HFFc6 (cell line): ENCODE data around the gene HNRNPA2B1. TPM values are rescaled to one million over a fixed set of nuclear protein-coding genes. Genes with fewer than 3 reads are reported as not detected.

Source experiments
- DNase-seq: peaks from one replicate; pipeline ENCODE4 v3.0.0-alpha.2; 2018
- H3K27ac Mint-ChIP-seq: 2 replicates; pipeline ENCODE4 v1.8.0; 2020; ENCODE audit warnings: mild to moderate bottlenecking, mixed read lengths
- H3K27me3 Mint-ChIP-seq: 2 replicates; pipeline ENCODE4 v1.8.0; 2021; ENCODE audit warnings: mild to moderate bottlenecking, moderate library complexity, mixed read lengths; ENCODE audit not compliant: insufficient read depth
- H3K36me3 Mint-ChIP-seq: 2 replicates; pipeline ENCODE4 v1.8.0; 2021; ENCODE audit warnings: low read depth, mixed read lengths
- H3K4me1 Mint-ChIP-seq: 2 replicates; pipeline ENCODE4 v1.8.0; 2020; ENCODE audit warnings: low read depth, mixed read lengths
- H3K4me3 Mint-ChIP-seq: 2 replicates; pipeline ENCODE4 v1.8.0; 2020; ENCODE audit warnings: mild to moderate bottlenecking, moderate library complexity, mixed read lengths
- H3K9me3 Mint-ChIP-seq: 2 replicates; pipeline ENCODE4 v1.8.0; 2020; ENCODE audit warnings: mild to moderate bottlenecking, mixed read lengths
- total RNA-seq, 6 experiments: library from RNA; stranded (reverse); fragmentation: NEBNext Ultra II Directional; extraction: Animal tissue kit (Norgen Biotek cat#: 25700); gene quantifications; 2 replicates in 1 of 6; 3 replicates in 5 of 6; pipeline ENCODE4 v1.2.3, GENCODE V29; 2021
- TF ChIP-seq, protein P1 (sequence below): fragments of 200-600 bp; sonication (generic); IDR thresholded peaks from 2 replicates; pipeline ENCODE4 v1.5.0; 2021; ENCODE audit warnings: antibody characterized with exemption, mild to moderate bottlenecking

HNRNPA2B1 gene
- total RNA-seq, 6 experiments from 2014 or later, result 403 to 643 (median 565) TPM

DNA sequence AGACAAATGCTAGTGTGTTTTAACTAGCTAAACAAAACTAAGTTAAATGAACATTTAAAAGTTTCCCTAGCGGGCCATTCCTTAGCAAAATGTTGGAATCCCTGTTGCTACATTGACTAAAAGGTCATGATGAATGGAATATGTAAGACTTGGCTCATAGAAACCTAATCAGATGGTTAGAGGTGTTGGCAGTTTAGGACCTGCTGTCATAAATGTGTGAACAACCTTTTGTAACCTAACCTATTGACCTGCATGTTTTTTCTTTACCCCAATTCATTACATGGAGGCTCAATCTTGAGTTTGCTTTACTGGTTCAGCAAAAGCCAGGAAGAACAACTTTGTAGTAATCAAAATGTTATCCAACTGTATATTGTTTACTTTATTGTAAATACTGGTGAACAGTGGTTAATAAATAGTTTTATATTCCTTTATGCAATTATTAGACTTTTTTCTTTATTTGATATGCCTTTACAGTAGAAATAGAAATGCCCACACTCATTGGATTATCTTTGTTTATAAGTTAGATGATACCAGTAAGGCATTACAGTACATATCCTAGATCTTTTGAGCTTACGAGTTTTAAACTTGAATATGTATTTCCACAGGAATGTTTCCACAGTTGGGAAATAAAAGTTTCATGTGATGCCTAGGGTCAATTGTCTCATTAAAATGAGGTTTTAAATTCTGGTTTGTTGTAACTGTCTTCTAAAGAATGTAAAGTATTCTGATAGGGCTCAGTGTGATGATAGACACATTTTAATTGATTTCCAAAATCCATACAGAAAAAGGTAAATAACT lies 12.6 kb upstream of the HNRNPA2B1 start:
- peaks cover 26% of the 10 kb centered on the region for H3K36me3 Mint-ChIP-seq
- no peaks in the 10 kb centered on the region; the same call in 1 of the 2 replicates for H3K27me3 Mint-ChIP-seq
- H3K27ac Mint-ChIP-seq, result no peak overlapping the region
- H3K9me3 Mint-ChIP-seq, result no peaks in the 10 kb centered on the region
- DNase-seq, result no peak
- H3K4me1 Mint-ChIP-seq, result no peaks in the 10 kb centered on the region
- TF ChIP-seq, protein P1, sequence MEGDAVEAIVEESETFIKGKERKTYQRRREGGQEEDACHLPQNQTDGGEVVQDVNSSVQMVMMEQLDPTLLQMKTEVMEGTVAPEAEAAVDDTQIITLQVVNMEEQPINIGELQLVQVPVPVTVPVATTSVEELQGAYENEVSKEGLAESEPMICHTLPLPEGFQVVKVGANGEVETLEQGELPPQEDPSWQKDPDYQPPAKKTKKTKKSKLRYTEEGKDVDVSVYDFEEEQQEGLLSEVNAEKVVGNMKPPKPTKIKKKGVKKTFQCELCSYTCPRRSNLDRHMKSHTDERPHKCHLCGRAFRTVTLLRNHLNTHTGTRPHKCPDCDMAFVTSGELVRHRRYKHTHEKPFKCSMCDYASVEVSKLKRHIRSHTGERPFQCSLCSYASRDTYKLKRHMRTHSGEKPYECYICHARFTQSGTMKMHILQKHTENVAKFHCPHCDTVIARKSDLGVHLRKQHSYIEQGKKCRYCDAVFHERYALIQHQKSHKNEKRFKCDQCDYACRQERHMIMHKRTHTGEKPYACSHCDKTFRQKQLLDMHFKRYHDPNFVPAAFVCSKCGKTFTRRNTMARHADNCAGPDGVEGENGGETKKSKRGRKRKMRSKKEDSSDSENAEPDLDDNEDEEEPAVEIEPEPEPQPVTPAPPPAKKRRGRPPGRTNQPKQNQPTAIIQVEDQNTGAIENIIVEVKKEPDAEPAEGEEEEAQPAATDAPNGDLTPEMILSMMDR, result no peak
- no peak overlapping the region for H3K4me3 Mint-ChIP-seq

DNA sequence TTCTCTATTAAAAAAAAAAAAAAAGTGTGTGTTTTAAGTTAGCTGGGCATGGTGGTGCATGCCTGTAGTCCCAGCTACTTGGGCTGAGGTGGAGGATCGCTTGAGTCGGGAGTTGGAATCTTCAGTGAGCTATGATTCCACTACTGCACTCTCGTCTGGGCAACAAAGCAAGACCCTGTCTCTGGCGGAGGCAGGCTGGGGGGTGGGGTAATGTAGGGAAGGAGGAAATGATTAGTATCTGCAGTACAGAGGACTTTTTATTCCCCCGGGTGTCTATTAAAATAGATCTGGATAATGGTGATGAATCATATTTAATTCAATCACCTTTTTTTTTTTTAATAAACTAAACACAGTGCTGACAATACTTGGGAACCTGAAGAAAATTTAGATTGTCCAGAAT lies 7.5 kb upstream of the HNRNPA2B1 start:
- H3K9me3 Mint-ChIP-seq, result no peaks in the 10 kb centered on the region
- H3K4me3 Mint-ChIP-seq, result no peak overlapping the region
- peaks cover 41% of the 10 kb centered on the region for H3K4me1 Mint-ChIP-seq
- H3K36me3 Mint-ChIP-seq, result peaks cover 67% of the 10 kb centered on the region
- no peaks in the 10 kb centered on the region; the same call in 1 of the 2 replicates for H3K27me3 Mint-ChIP-seq
- DNase-seq, result no peak
- TF ChIP-seq, protein P1, result no peak
- H3K27ac Mint-ChIP-seq, result no peak overlapping the region

DNA sequence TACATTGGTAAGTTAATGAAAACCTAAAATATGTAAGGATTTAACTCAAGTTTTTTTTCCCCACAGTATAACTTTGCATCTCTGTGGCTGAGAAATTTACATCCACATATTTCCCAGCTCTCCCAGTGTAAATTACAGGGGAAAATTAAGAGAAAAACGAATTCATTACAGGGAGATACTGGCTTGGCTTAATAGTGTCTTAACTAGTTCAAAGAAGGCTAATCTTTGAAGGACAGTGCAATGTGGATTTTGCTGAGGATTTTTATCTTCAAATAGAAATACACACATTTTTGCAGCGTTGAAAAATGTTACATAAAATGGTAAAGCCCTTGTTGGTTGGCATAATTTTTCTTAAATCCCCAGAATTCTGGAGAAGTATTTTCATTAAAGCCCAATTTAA lies 2.5 kb upstream of the HNRNPA2B1 start:
- Mint-ChIP-seq H3K27me3 (peaks cover 20% of the 10 kb centered on the region), H3K27ac (peak overlapping the region; percentile 88), H3K4me1 (peaks cover 45% of the 10 kb centered on the region), H3K9me3 (peaks cover 11% of the 10 kb centered on the region), H3K4me3 (peak overlapping the region; percentile 93), H3K36me3 (peaks cover 71% of the 10 kb centered on the region)
- TF ChIP-seq, protein P1, result no peak
- no peak for DNase-seq

DNA sequence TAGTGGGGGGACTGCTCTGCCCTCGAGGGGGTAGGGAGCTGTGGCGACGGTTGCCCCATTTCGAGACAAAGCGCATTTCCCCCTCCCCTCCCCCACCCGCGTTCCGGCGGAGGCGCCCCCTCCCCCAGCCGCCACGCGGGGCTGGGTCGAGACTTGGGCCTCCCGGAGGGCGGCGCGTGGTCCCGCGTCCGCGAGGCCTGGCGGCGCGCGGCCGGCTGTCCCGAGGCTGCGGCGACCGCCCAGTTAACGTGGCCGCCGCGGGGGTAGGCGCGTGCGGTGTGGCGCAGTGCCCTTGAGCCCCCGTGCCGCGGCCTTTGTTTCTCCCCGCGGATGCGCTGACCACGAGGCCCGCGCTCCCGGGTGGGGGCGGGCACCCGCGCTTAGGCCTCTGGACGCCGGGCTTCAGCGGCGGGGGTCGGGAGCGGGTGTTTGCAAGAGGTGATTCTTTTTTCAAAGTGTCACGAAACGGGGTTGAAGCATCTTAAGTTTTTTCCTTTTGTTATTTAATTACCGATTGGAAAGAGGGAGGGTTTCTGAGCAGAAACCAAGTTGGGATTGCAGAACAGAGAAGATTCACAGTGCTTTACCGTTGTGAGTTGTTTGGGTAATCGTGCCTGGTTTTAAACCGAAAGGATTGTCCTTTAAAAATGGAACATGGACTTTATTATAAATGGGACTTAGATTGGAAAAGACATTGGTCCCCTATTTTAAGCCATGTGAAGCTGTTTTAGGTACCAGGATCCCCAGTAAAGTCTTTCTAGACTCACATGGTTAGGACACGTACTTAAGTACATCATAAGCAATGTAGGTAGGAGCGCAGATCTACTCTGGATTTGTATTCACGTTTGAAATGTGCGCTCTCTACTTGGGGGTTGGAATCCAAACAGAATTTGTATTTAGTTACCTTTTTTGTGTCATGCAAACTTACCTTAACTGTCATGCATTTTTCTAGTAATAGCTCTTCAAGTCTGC lies 1.8 kb upstream of the HNRNPA2B1 start:
- Mint-ChIP-seq H3K27me3 (peaks cover 20% of the 10 kb centered on the region), H3K36me3 (peaks cover 73% of the 10 kb centered on the region), H3K4me1 (peaks cover 48% of the 10 kb centered on the region), H3K27ac (peak overlapping the region; percentile 88), H3K9me3 (peaks cover 11% of the 10 kb centered on the region), H3K4me3 (peak overlapping the region; percentile 100)
- TF ChIP-seq, protein P1, result 0 out of 2 replicates have a peak, but pooled peaks have one; percentile 18
- DNase-seq, result no peak

DNA sequence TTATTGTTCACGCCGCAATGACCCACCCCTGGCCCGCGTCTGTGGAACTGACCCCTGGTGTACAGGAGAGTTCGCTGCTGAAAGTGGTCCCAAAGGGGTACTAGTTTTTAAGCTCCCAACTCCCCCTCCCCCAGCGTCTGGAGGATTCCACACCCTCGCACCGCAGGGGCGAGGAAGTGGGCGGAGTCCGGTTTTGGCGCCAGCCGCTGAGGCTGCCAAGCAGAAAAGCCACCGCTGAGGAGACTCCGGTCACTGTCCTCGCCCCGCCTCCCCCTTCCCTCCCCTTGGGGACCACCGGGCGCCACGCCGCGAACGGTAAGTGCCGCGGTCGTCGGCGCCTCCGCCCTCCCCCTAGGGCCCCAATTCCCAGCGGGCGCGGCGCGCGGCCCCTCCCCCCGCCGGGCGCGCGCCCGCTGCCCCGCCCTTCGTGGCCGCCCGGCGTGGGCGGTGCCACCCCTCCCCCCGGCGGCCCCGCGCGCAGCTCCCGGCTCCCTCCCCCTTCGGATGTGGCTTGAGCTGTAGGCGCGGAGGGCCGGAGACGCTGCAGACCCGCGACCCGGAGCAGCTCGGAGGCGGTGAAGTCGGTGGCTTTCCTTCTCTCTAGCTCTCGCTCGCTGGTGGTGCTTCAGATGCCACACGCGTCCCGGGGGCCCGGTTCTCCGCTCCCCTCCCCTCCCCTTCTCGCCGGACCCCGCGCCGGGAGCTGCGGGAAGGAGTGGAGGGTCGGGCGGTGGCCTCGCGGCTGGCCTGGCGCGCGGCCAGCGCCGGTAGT lies 887 bp upstream of the HNRNPA2B1 start, which contains the start of gene CBX3:
TSS of gene CBX3 (plus strand) at position 499 of the 772 bp plus-strand sequence. CDS start 1,254 bp downstream, outside the sequence.
- peaks cover 22% of the 10 kb centered on the region for H3K27me3 Mint-ChIP-seq
- peaks cover 74% of the 10 kb centered on the region for H3K36me3 Mint-ChIP-seq
- H3K4me1 Mint-ChIP-seq, result peaks cover 49% of the 10 kb centered on the region
- TF ChIP-seq, protein P1, result no peak; the same call in 1 of the 2 replicates
- peak within 1 kb of the TSS; percentile 100 for H3K4me3 Mint-ChIP-seq
- peak within 1 kb of the TSS; percentile 100 for H3K27ac Mint-ChIP-seq
- peak; percentile 46 for DNase-seq
- H3K9me3 Mint-ChIP-seq, result peaks cover 11% of the 10 kb centered on the region
